GM11168 (cell line): Measurements from ENCODE around the gene REN.

Experiments
- in situ Hi-C: fragments of 300-500 bp; cut with MboI; formaldehyde crosslinking; loops from one replicate; pipeline ENCODE4 v1.12.0; 2022; ENCODE audit warnings: low sequenced_read_pairs; ENCODE audit not compliant: unreplicated experiment

Gene REN

GRCh38 chr1:204114606-204115005 lies 51.5 kb downstream of the REN start:
- in situ Hi-C loops = no loop called here

DNA sequence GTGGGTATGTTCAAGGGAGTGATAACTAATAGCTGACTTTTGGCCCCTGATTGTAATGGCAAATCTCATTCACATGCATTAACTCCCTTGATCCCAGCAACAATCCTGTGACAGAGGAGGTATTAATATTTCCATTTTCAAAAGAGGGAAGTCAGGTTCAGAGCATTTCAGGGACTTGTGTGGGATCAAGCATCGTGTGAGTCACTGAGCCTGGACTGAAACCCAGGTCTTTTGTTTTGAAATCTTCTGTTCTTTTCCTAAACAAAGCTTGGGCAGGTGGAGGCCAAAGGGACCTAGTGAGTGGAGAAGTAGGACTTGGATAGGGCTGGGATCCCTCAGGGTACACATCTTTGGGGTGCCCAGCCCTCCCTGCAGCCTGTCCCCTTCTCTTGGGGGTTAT lies 52.2 kb downstream of the REN start:
- in situ Hi-C loops = no loop called here

GRCh38 chr1:204112876-204113730 lies 53.0 kb downstream of the REN start:
- in situ Hi-C loops = no loop called here

DNA sequence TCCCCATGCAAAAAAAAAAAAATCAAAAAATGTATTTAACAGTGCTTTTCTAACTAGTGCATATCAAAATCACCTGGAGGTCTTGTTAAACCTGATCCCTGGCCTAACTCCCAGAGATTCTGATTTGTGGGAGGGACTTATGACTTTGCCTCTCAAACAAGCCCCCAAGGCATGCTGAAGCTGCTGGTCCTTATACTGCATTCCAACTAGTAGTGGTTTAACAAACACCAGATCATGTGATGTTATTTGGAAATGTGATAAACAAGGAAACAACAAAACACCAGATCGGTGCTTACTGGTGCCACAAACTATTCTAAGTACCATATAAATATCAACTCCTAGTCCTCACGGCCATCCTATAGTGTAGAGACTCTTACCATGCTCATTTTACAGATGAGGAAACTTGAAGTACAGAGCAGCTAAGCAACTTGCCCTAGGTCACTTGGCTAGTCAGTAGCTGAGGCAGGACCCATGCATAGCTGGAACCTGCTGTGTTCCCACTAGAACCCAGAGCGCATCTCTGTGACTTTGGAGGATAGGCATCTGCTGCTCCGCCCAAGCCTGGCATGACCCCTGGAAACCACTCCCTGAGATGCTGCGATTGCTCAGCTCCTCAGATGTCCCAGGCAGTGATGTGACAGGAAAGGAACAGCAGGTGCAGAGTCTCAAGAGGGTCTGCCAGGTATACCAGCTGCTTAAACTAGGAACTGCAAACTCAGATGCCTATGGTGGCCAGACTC lies 55.1 kb downstream of the REN start:
- in situ Hi-C loops = no loop called here

- in situ Hi-C loops = no loop called here
Measured at GRCh38 chr1:204108312-204109141, 57.6 kb downstream of the REN start.

DNA sequence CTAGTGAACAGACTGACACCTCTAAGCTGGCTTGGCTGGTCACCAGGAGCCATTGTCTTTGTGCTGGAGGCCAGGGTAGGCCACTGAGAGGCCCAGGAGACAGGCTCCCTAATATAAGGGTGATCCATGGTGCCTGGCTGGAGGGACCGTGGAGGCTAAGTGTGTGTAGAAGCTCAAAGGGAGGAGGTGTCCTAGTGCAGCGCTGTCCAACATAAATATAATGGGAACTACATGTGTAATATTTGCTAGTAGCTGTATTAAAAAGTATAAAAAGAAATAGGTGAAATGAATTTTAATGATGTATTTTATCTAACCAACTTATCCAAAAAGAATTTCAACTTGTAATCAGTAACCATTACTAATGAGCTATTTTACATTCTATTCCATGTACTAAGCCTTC lies 58.2 kb downstream of the REN start:
- in situ Hi-C loops = no loop called here

DNA sequence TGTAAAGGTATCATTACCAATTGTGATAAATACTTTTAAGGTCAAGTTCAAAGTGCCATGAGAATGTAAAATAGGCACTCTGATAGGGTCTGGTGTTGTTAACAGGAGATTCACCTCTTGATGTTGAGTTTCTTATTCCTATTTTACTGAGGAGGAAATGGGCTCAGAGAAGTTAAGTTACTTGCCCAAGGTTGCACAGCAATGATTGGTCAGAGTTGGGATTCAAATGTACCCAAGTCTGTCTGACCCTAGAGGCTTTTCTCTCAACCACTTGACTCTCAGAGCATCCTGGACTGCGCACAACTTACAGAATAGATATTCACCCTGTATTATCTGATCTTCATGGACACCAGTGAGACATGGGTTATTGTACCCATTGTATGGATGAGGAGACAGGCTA lies 59.3 kb downstream of the REN start:
- in situ Hi-C loops = no loop called here

- in situ Hi-C loops = no loop called here
Measured at GRCh38 chr1:204105131-204105515, 61.0 kb downstream of the REN start.
